OCI-LY3 (cell line): ENCODE data around the gene NT5DC1.

ENCODE experiments used
- H2AFZ ChIP-seq: fragments of 200-600, 300-600 bp; shearing (Covaris generic); 2 replicates; pipeline ENCODE4 v1.6.0; 2014; ENCODE audit warnings: antibody characterized with exemption, low read depth, low read length
- H3K27ac ChIP-seq: fragments of 200-600, 300-600 bp; sonication (generic); 2 replicates; pipeline ENCODE4 v1.5.1; 2014; ENCODE audit warnings: mild to moderate bottlenecking, low read length, moderate library complexity, mixed read lengths
- H3K27me3 ChIP-seq: fragments of 200-600, 300-600 bp; sonication (generic); 2 replicates; pipeline ENCODE4 v1.6.1; 2014; ENCODE audit warnings: low read depth, low read length, mixed read lengths
- H3K36me3 ChIP-seq: fragments of 200-600, 300-600 bp; sonication (generic); replicated peaks from 2 replicates; pipeline ENCODE3; 2014; ENCODE audit warnings: low read depth, low read length, mixed read lengths
- H3K4me1 ChIP-seq: fragments of 300-600, 200-600 bp; sonication (generic); 2 replicates; pipeline ENCODE4 v1.6.1; 2014; ENCODE audit warnings: low read length, mixed read lengths
- H3K4me2 ChIP-seq: fragments of 200-600, 300-600 bp; sonication (generic); 2 replicates; pipeline ENCODE4 v1.6.1; 2014; ENCODE audit warnings: low read length, mixed read lengths
- H3K4me3 ChIP-seq: fragments of 300-600, 200-600 bp; sonication (generic); 2 replicates; pipeline ENCODE4 v1.5.1; 2014; ENCODE audit warnings: antibody characterized with exemption, mild to moderate bottlenecking, low read length, moderate library complexity
- H3K79me2 ChIP-seq: fragments of 300-600, 200-600 bp; shearing (Covaris generic); 2 replicates; pipeline ENCODE4 v1.6.1; 2014; ENCODE audit warnings: mild to moderate bottlenecking, low read length, mixed read lengths
- H3K9ac ChIP-seq: fragments of 300-600, 200-600 bp; shearing (Covaris generic); 2 replicates; pipeline ENCODE4 v1.6.0; 2014; ENCODE audit warnings: mild to moderate bottlenecking, low read length, moderate library complexity
- H3K9me3 ChIP-seq: fragments of 200-600, 300-600 bp; shearing (Covaris generic); 2 replicates; pipeline ENCODE4 v1.6.1; 2014; ENCODE audit warnings: low read length, mixed read lengths; ENCODE audit not compliant: insufficient read depth
- H4K20me1 ChIP-seq: fragments of 200-600, 300-600 bp; sonication (generic); 2 replicates; pipeline ENCODE4 v1.6.1; 2016; ENCODE audit warnings: low read length, mixed read lengths; ENCODE audit not compliant: insufficient read depth
- EZH2phosphoT487 ChIP-seq: fragments of 200-600 bp; shearing (Covaris generic); IDR thresholded peaks from 2 replicates; pipeline ENCODE4 v1.6.1; 2018; ENCODE audit warnings: antibody characterized with exemption, mixed run types, low read depth
- TF ChIP-seq, protein P1 (sequence below): fragments of 200-600, 300-600 bp; sonication (generic); IDR thresholded peaks from 2 replicates; pipeline ENCODE4 v1.5.1; 2014; ENCODE audit warnings: antibody characterized with exemption, low read length, low read depth

NT5DC1 gene

DNA sequence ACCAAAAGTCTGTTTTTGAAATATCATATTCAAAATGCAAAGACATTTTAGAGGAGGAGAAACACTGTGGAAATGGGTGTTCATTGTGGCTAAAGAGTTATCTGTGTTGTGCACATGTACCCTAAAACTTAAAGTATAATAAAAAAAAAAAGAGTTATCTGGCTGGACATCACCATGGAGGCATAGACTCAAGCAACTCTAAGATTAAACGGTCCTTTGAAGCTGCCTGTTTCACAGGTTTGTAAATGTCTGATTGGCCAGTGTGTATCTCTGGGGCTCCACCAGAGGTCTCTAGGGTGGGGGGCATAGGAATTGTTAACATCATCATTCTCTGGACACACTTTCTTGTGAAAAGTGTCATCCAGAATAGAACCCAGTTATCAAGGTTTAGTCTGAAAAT lies 114.0 kb downstream of the NT5DC1 start:
- no peak for TF ChIP-seq EZH2phosphoT487
- TF ChIP-seq, protein P1, sequence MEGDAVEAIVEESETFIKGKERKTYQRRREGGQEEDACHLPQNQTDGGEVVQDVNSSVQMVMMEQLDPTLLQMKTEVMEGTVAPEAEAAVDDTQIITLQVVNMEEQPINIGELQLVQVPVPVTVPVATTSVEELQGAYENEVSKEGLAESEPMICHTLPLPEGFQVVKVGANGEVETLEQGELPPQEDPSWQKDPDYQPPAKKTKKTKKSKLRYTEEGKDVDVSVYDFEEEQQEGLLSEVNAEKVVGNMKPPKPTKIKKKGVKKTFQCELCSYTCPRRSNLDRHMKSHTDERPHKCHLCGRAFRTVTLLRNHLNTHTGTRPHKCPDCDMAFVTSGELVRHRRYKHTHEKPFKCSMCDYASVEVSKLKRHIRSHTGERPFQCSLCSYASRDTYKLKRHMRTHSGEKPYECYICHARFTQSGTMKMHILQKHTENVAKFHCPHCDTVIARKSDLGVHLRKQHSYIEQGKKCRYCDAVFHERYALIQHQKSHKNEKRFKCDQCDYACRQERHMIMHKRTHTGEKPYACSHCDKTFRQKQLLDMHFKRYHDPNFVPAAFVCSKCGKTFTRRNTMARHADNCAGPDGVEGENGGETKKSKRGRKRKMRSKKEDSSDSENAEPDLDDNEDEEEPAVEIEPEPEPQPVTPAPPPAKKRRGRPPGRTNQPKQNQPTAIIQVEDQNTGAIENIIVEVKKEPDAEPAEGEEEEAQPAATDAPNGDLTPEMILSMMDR, result no peak
- Histone ChIP-seq H3K27me3 (no peaks in the 10 kb centered on the region), H4K20me1 (no peaks in the 10 kb centered on the region), H3K36me3 (no peaks in the 10 kb centered on the region), H3K9ac (no peak overlapping the region), H3K27ac (no peak overlapping the region), H3K4me3 (no peak overlapping the region), H3K79me2 (no peaks in the 10 kb centered on the region), H3K9me3 (no peaks in the 10 kb centered on the region), H3K4me1 (peaks cover 7% of the 10 kb centered on the region; the same call in 1 of the 2 replicates), H3K4me2 (no peak overlapping the region), H2AFZ (no peak overlapping the region)

DNA sequence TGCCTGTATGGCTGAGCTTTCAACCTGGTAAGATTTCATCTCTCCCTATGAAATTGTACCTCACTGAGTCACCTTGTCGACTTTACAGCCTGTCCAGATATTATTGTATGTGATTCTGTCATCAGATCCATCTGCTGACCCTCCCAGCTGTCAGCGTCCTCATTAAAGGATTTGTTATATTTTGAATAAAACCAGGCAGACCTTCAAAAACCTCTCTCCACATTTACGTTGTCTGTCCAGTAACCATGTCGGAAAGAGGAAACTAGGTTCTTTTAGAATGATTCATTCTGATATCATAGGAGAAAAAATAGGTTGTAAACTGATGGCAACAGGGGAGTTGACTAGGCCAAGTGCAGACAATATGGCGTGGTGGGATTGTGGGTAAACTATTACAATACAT lies 114.8 kb downstream of the NT5DC1 start:
- H3K4me1 ChIP-seq, result peaks cover 7% of the 10 kb centered on the region; the same call in 1 of the 2 replicates
- H3K9me3 ChIP-seq, result no peaks in the 10 kb centered on the region
- no peak overlapping the region for H3K27ac ChIP-seq
- H3K79me2 ChIP-seq, result no peaks in the 10 kb centered on the region
- H3K4me3 ChIP-seq, result no peak overlapping the region
- H2AFZ ChIP-seq, result no peak overlapping the region
- H3K27me3 ChIP-seq, result no peaks in the 10 kb centered on the region
- no peak for TF ChIP-seq EZH2phosphoT487
- TF ChIP-seq, protein P1, result no peak
- no peak overlapping the region for H3K4me2 ChIP-seq
- H3K9ac ChIP-seq, result no peak overlapping the region
- no peaks in the 10 kb centered on the region for H3K36me3 ChIP-seq
- no peaks in the 10 kb centered on the region for H4K20me1 ChIP-seq

DNA sequence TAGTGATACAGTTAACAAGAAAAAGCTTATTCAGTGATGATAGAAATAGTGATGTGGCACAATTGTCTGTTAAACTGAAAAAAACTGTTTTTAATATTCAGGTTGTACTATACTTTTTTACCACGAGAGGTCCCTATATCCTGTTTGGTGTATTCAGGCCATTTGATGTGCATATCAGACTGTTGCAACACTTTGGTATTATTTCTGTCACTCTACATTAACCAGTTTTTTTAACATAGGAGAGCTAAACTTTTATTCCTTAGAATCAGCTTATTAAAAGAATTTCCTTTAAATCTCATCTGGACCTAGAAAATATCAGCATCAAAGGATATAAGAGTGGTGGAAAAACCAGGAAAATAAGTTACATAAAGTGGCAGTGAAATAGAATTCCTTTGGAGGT lies 116.4 kb downstream of the NT5DC1 start:
- TF ChIP-seq EZH2phosphoT487, result no peak
- TF ChIP-seq, protein P1, result peak; percentile 48
- no peak overlapping the region for H3K9ac ChIP-seq
- no peak overlapping the region for H3K4me3 ChIP-seq
- no peak overlapping the region for H2AFZ ChIP-seq
- H3K36me3 ChIP-seq, result no peaks in the 10 kb centered on the region
- H3K4me1 ChIP-seq, result peaks cover 7% of the 10 kb centered on the region; the same call in 1 of the 2 replicates
- H4K20me1 ChIP-seq, result no peaks in the 10 kb centered on the region
- no peaks in the 10 kb centered on the region for H3K27me3 ChIP-seq
- no peak overlapping the region for H3K27ac ChIP-seq
- no peaks in the 10 kb centered on the region for H3K79me2 ChIP-seq
- no peaks in the 10 kb centered on the region for H3K9me3 ChIP-seq
- no peak overlapping the region for H3K4me2 ChIP-seq

DNA sequence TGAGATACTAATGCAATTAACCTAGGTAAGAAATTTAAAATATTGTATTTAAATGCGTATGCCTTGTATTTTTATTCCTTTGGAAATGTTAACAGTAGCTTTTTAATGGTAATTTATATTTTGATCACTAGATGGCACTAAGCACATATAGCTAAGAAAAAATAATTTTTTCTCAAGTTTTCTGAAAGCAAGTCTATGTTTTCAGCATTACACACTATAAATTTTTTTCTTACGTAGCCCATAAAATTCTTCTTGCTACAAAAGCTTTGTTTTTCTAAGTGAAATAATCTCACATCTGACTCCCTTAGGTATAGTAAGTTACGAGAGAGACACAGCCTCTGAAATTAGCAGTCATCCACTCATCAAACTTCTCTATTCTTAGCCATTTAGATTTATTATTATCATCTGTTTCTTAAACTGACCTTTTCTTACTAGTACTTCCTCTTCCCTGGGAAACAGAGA lies 117.5 kb downstream of the NT5DC1 start:
- Histone ChIP-seq H3K27ac (no peak overlapping the region), H3K4me2 (peak overlapping the region; percentile 27; the same call in 1 of the 2 replicates), H3K4me3 (no peak overlapping the region), H3K4me1 (peaks cover 7% of the 10 kb centered on the region; the same call in 1 of the 2 replicates), H3K36me3 (no peaks in the 10 kb centered on the region), H2AFZ (no peak overlapping the region), H3K9me3 (no peaks in the 10 kb centered on the region), H3K79me2 (no peaks in the 10 kb centered on the region), H4K20me1 (no peaks in the 10 kb centered on the region), H3K27me3 (no peaks in the 10 kb centered on the region), H3K9ac (0 out of 2 replicates have a peak overlapping the region, but pooled peaks have one; percentile 5)
- TF ChIP-seq EZH2phosphoT487, result no peak
- TF ChIP-seq, protein P1, result peak; percentile 58
